ENCODE measurements around the gene PKD1L1.

PKD1L1 gene

GRCh38 chr7:47763063-47763974 is 184.9 kb downstream of the PKD1L1 start:
- TF ChIP-seq CTCF (IDR thresholded peaks at IDR 0.05; ENCODE audit: control insufficient read depth, insufficient read depth, low read depth, low read length, missing control alignments) = no peak
- H3K4me3 ChIP-seq (ENCODE audit: control insufficient read depth, low read depth, low read length) = no peak overlapping the region
- peak; percentile 68 for DNase-seq (ENCODE audit: low read depth)

- no peak overlapping the region for H3K4me3 ChIP-seq (ENCODE audit: control insufficient read depth, low read depth, low read length)
- no peak for DNase-seq (ENCODE audit: low read depth)
- no peak for TF ChIP-seq CTCF (IDR thresholded peaks at IDR 0.05; ENCODE audit: control insufficient read depth, insufficient read depth, low read depth, low read length, missing control alignments)
These were observed 185.6 kb downstream of the PKD1L1 start for GRCh38 chr7:47762746-47763062.

- DNase-seq (ENCODE audit: low read depth) = no peak
- no peak for TF ChIP-seq CTCF (IDR thresholded peaks at IDR 0.05; ENCODE audit: control insufficient read depth, insufficient read depth, low read depth, low read length, missing control alignments)
- no peak overlapping the region for H3K4me3 ChIP-seq (ENCODE audit: control insufficient read depth, low read depth, low read length)
These were observed 186.1 kb downstream of the PKD1L1 start for GRCh38 chr7:47762207-47762606.

GRCh38 chr7:47759056-47759706 is 189.1 kb downstream of the PKD1L1 start:
- TF ChIP-seq CTCF (IDR thresholded peaks at IDR 0.05; ENCODE audit: control insufficient read depth, insufficient read depth, low read depth, low read length, missing control alignments) = peak; percentile 7

GRCh38 chr7:47758546-47758945 is 189.7 kb downstream of the PKD1L1 start:
- no peak for TF ChIP-seq CTCF (IDR thresholded peaks at IDR 0.05; ENCODE audit: control insufficient read depth, insufficient read depth, low read depth, low read length, missing control alignments)
- peak; percentile 10 for DNase-seq (ENCODE audit: low read depth)
- no peak overlapping the region for H3K4me3 ChIP-seq (ENCODE audit: control insufficient read depth, low read depth, low read length)

More at GRCh38 chr7:47759056-47759706, 189.1 kb downstream of the PKD1L1 start:
- no peak overlapping the region for H3K4me3 ChIP-seq (ENCODE audit: control insufficient read depth, low read depth, low read length)
- DNase-seq (ENCODE audit: low read depth) = no peak

- TF ChIP-seq CTCF (IDR thresholded peaks at IDR 0.05; ENCODE audit: control insufficient read depth, insufficient read depth, low read depth, low read length, missing control alignments) = peak; percentile 17
- no peak overlapping the region for H3K4me3 ChIP-seq (ENCODE audit: control insufficient read depth, low read depth, low read length)
- peak; percentile 73 for DNase-seq (ENCODE audit: low read depth)
These were observed 190.3 kb downstream of the PKD1L1 start for GRCh38 chr7:47757921-47758411.

All from AG09309 (cell line).